IPS DF 6.9 (cell line): ENCODE data around the gene PTPRN2.
"Not testable (repeated sequence)": the region's sequence is repeated elsewhere in the genome, so short reads cannot be mapped to it uniquely, and the experiment has no call there.

Experiments
- DNase-seq: peaks from one replicate; pipeline ENCODE4 v3.0.0-alpha.2; 2013; ENCODE audit warnings: low read depth, low spot score
- H3K27ac ChIP-seq: one replicate; pipeline ENCODE4 v1.5.1; 2013; ENCODE audit warnings: low read length, control low read depth
- H3K27me3 ChIP-seq: 2 replicates; pipeline ENCODE4 v1.6.1; 2013; ENCODE audit warnings: mild to moderate bottlenecking, low read length; ENCODE audit not compliant: control insufficient read depth, insufficient read depth
- H3K36me3 ChIP-seq: 2 replicates; pipeline ENCODE4 v1.6.1; 2013; ENCODE audit warnings: low read length; ENCODE audit not compliant: control insufficient read depth, insufficient read depth
- H3K4me1 ChIP-seq: 2 replicates; pipeline ENCODE4 v1.6.1; 2013; ENCODE audit warnings: low read length; ENCODE audit not compliant: control insufficient read depth, insufficient read depth
- H3K4me3 ChIP-seq: 2 replicates; pipeline ENCODE4 v1.5.1; 2013; ENCODE audit warnings: mild to moderate bottlenecking, low read length
- H3K9me3 ChIP-seq: 2 replicates; pipeline ENCODE4 v1.6.1; 2013; ENCODE audit warnings: low read length, inconsistent platforms; ENCODE audit not compliant: control insufficient read depth, insufficient read depth
- WGBS: extraction: QIAGEN DNeasy Blood & Tissue Kit; methylation state at CpG from one replicate; pipeline ENCODE4 v1.1.7; 2013; ENCODE audit warnings: mixed read lengths, missing lambda C conversion rate; ENCODE audit not compliant: insufficient read length, insufficient coverage; 5-methylcytosine and 5-hydroxymethylcytosine counted together

The PTPRN2 gene

GRCh38 chr7:158258411-158259130 lies 329.1 kb downstream of the PTPRN2 start:
- Histone ChIP-seq H3K4me3 (no peak overlapping the region), H3K9me3 (peaks cover 39% of the 10 kb centered on the region), H3K36me3 (no peaks in the 10 kb centered on the region), H3K4me1 (no peaks in the 10 kb centered on the region), H3K27me3 (no peaks in the 10 kb centered on the region), H3K27ac (no peak overlapping the region)
- no peak for DNase-seq
- no CpG with 5 or more reads among the region's 22 CpGs for WGBS

GRCh38 chr7:158257516-158258410 lies 329.9 kb downstream of the PTPRN2 start:
- WGBS = no CpG with 5 or more reads among the region's 33 CpGs
- Histone ChIP-seq H3K4me3 (no peak overlapping the region), H3K27ac (no peak overlapping the region), H3K27me3 (no peaks in the 10 kb centered on the region), H3K9me3 (peaks cover 41% of the 10 kb centered on the region), H3K36me3 (no peaks in the 10 kb centered on the region), H3K4me1 (no peaks in the 10 kb centered on the region)
- DNase-seq = no peak

- no peak overlapping the region for H3K27ac ChIP-seq
- no peak for DNase-seq
- peaks cover 42% of the 10 kb centered on the region for H3K9me3 ChIP-seq
- H3K27me3 ChIP-seq = no peaks in the 10 kb centered on the region
- no peak overlapping the region for H3K4me3 ChIP-seq
- H3K36me3 ChIP-seq = no peaks in the 10 kb centered on the region
- WGBS = no CpG with 5 or more reads among the region's 12 CpGs
- no peaks in the 10 kb centered on the region for H3K4me1 ChIP-seq
These were observed 330.6 kb downstream of the PTPRN2 start for GRCh38 chr7:158257001-158257400.

GRCh38 chr7:158256091-158256816 lies 331.4 kb downstream of the PTPRN2 start:
- Histone ChIP-seq H3K4me1 (no peaks in the 10 kb centered on the region), H3K36me3 (no peaks in the 10 kb centered on the region), H3K9me3 (peaks cover 45% of the 10 kb centered on the region), H3K4me3 (no peak overlapping the region), H3K27me3 (no peaks in the 10 kb centered on the region), H3K27ac (no peak overlapping the region)
- WGBS = no CpG with 5 or more reads among the region's 19 CpGs
- no peak for DNase-seq

GRCh38 chr7:158255558-158255957 lies 332.1 kb downstream of the PTPRN2 start:
- H3K36me3 ChIP-seq = no peaks in the 10 kb centered on the region
- H3K4me1 ChIP-seq = no peaks in the 10 kb centered on the region
- H3K9me3 ChIP-seq = peaks cover 43% of the 10 kb centered on the region
- no peak for DNase-seq
- no peak overlapping the region for H3K4me3 ChIP-seq
- no CpG with 5 or more reads among the region's 7 CpGs for WGBS
- H3K27me3 ChIP-seq = no peaks in the 10 kb centered on the region
- no peak overlapping the region for H3K27ac ChIP-seq

- no peak for DNase-seq
- Histone ChIP-seq H3K4me3 (no peak overlapping the region), H3K27me3 (no peaks in the 10 kb centered on the region), H3K9me3 (peaks cover 45% of the 10 kb centered on the region), H3K27ac (no peak overlapping the region), H3K4me1 (no peaks in the 10 kb centered on the region), H3K36me3 (no peaks in the 10 kb centered on the region)
- no CpG with 5 or more reads among the region's 11 CpGs for WGBS
These were observed 332.5 kb downstream of the PTPRN2 start for GRCh38 chr7:158255156-158255555.

GRCh38 chr7:158253670-158254045 lies 334.0 kb downstream of the PTPRN2 start:
- H3K36me3 ChIP-seq, H3K4me1 ChIP-seq, H3K27me3 ChIP-seq, DNase-seq, H3K27ac ChIP-seq, H3K4me3 ChIP-seq: not testable (repeated sequence)
- no CpG with 5 or more reads among the region's 16 CpGs for WGBS
- H3K9me3 ChIP-seq = peaks cover 47% of the 10 kb centered on the region

GRCh38 chr7:158252837-158253669 lies 334.6 kb downstream of the PTPRN2 start:
- no peak for DNase-seq
- no peak overlapping the region for H3K27ac ChIP-seq
- no peak overlapping the region for H3K4me3 ChIP-seq
- no peaks in the 10 kb centered on the region for H3K27me3 ChIP-seq
- no CpG with 5 or more reads among the region's 34 CpGs for WGBS
- H3K36me3 ChIP-seq = no peaks in the 10 kb centered on the region
- peaks cover 45% of the 10 kb centered on the region for H3K9me3 ChIP-seq
- H3K4me1 ChIP-seq = no peaks in the 10 kb centered on the region

GRCh38 chr7:158252081-158252836 lies 335.4 kb downstream of the PTPRN2 start:
- Histone ChIP-seq H3K27me3 (no peaks in the 10 kb centered on the region), H3K9me3 (peaks cover 41% of the 10 kb centered on the region)
- no CpG with 5 or more reads among the region's 23 CpGs for WGBS

More at GRCh38 chr7:158252081-158252836, 335.4 kb downstream of the PTPRN2 start:
- Histone ChIP-seq H3K4me3 (no peak overlapping the region), H3K36me3 (no peaks in the 10 kb centered on the region), H3K27ac (no peak overlapping the region), H3K4me1 (no peaks in the 10 kb centered on the region)
- no peak for DNase-seq
